ENCODE data around the gene INSL3. TPM values are rescaled to one million over a fixed set of nuclear protein-coding genes. Genes with fewer than 3 reads are reported as not detected.

The INSL3 gene
- polyA plus RNA-seq, 1 of the 3 experiments (the other 2 are of a cell fraction) = 0.21 TPM

GRCh38 chr19:17829855-17830566, 8.7 kb upstream of the INSL3 start:
- Histone ChIP-seq H3K36me3 (replicated peaks in 1 of 2; ENCODE audit: control insufficient read depth in 1 of 2, insufficient read depth in 2 of 2, low read length in 1 of 2) (no peaks in the 10 kb centered on the region), H3K9ac (peak overlapping the region; percentile 34), H4K20me1 (ENCODE audit: insufficient read depth) (no peaks in the 10 kb centered on the region), H3K79me2 (ENCODE audit: insufficient read depth) (no peaks in the 10 kb centered on the region), H3K4me1 (ENCODE audit: control insufficient read depth in 1 of 2, insufficient read depth in 2 of 2, low read depth in 1 of 2, low read length in 1 of 2) (peaks cover 0 to 8% of the 10 kb centered on the region in 2 experiments; a peak in 1 of 4 replicates), H3F3A (replicated peaks; ENCODE audit: insufficient read depth) (peaks cover 3% of the 10 kb centered on the region), H3K9me2 (no peaks in the 10 kb centered on the region), H3K4me3 (ENCODE audit: low read depth in 2 of 2, low read length in 1 of 2) (peak overlapping the region; percentile 51 to 81), H3K27me3 (ENCODE audit: insufficient read depth) (no peaks in the 10 kb centered on the region), H2AFZ (ENCODE audit: low read depth) (peak overlapping the region; percentile 98), H3K4me2 (peak overlapping the region; percentile 85), H3K27ac (ENCODE audit: low read depth in 2 of 2, low read length in 1 of 2) (peak overlapping the region; percentile 54 to 93), H3K9me3 (no peaks in the 10 kb centered on the region)
- DNase-seq = peak; percentile 96
- CTCF ChIA-PET = interaction anchor here (1.0 to 1.5 kb wide), 3 partner anchors 29 to 126 kb away, joined by 3 read pairs; partner anchors contain the start of gene CCDC124
- POLR2A ChIA-PET = interaction anchor here (0.6 to 1.2 kb wide), 5 partner anchors 12 to 119 kb away, joined by 3 to 6 read pairs (median 5); partner anchors contain the start of genes JAK3 and RPL18A
- TF ChIP-seq MXI1 (IDR thresholded peaks at IDR 0.05; ENCODE audit: low read depth, low read length) (peak; percentile 36; the same call in 1 of the 2 replicates), JUND (IDR thresholded peaks at IDR 0.05) (no peak), NRF1 (IDR thresholded peaks at IDR 0.05; ENCODE audit: low read depth, low read length) (peak; percentile 42; the same call in 1 of the 2 replicates), RFX5 (IDR thresholded peaks at IDR 0.05; ENCODE audit: low read length) (no peak), SMC3 (IDR thresholded peaks at IDR 0.05; ENCODE audit: low read depth, low read length) (0 out of 2 replicates have a peak, but pooled peaks have one; percentile 6)
- TF ChIP-seq, protein P1, sequence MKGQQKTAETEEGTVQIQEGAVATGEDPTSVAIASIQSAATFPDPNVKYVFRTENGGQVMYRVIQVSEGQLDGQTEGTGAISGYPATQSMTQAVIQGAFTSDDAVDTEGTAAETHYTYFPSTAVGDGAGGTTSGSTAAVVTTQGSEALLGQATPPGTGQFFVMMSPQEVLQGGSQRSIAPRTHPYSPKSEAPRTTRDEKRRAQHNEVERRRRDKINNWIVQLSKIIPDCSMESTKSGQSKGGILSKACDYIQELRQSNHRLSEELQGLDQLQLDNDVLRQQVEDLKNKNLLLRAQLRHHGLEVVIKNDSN (IDR thresholded peaks at IDR 0.05; ENCODE audit: borderline replicate concordance, low read depth) = no peak
- TF ChIP-seq, protein P2, sequence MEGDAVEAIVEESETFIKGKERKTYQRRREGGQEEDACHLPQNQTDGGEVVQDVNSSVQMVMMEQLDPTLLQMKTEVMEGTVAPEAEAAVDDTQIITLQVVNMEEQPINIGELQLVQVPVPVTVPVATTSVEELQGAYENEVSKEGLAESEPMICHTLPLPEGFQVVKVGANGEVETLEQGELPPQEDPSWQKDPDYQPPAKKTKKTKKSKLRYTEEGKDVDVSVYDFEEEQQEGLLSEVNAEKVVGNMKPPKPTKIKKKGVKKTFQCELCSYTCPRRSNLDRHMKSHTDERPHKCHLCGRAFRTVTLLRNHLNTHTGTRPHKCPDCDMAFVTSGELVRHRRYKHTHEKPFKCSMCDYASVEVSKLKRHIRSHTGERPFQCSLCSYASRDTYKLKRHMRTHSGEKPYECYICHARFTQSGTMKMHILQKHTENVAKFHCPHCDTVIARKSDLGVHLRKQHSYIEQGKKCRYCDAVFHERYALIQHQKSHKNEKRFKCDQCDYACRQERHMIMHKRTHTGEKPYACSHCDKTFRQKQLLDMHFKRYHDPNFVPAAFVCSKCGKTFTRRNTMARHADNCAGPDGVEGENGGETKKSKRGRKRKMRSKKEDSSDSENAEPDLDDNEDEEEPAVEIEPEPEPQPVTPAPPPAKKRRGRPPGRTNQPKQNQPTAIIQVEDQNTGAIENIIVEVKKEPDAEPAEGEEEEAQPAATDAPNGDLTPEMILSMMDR (IDR thresholded peaks at IDR 0.05) = peak; percentile 16; the same call in 1 of the 2 replicates
- WGBS (ENCODE audit: low lambda C conversion rate) = 3% methylated on average over 21 of the region's 29 CpGs

DNA sequence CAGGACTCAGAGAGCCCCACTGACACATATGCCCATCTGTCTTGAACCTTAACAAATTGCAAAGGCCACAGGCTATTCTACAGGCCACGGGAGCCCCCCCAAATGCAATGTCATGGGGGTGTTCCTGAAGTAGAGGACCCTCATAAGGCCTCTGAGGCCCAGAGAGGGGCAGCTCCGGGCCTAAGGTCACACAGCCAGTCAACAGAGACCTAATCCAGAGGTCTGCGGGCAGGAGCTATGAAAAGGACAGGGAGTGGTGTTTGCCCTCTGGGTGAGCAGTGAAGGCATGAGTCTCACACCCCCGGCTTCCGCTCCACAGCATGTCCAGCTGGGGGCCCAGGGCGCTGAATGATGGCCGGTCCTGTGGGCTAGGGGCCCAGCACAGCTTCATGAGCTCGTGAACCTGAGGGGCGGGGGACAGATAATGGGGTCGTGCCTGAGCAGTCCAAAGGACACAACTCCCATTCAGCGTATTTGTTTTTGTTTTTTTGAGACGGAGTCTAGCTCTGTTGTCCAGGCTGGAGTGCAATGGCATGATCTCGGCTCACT, 5.3 kb upstream of the INSL3 start:
- peaks cover 0 to 6% of the 10 kb centered on the region in 2 experiments; a peak in 1 of 4 replicates for H3K4me1 ChIP-seq (ENCODE audit: control insufficient read depth in 1 of 2, insufficient read depth in 2 of 2, low read depth in 1 of 2, low read length in 1 of 2)
- H3K4me2 ChIP-seq = no peak overlapping the region
- no peak overlapping the region for H3K27ac ChIP-seq (ENCODE audit: low read depth in 2 of 2, low read length in 1 of 2)
- H3K27me3 ChIP-seq (ENCODE audit: insufficient read depth) = no peaks in the 10 kb centered on the region
- H3F3A ChIP-seq (replicated peaks; ENCODE audit: insufficient read depth) = peaks cover 3% of the 10 kb centered on the region
- ChIA-PET POLR2A (no interaction called here), CTCF (no interaction called here)
- WGBS (ENCODE audit: low lambda C conversion rate) = 76% methylated on average over 8 of the region's 13 CpGs
- H2AFZ ChIP-seq (ENCODE audit: low read depth) = no peak overlapping the region
- H3K36me3 ChIP-seq (replicated peaks in 1 of 2; ENCODE audit: control insufficient read depth in 1 of 2, insufficient read depth in 2 of 2, low read length in 1 of 2) = no peaks in the 10 kb centered on the region
- H3K79me2 ChIP-seq (ENCODE audit: insufficient read depth) = no peaks in the 10 kb centered on the region
- H3K4me3 ChIP-seq (ENCODE audit: low read depth in 2 of 2, low read length in 1 of 2) = no peak overlapping the region
- no peak overlapping the region for H3K9ac ChIP-seq
- no peaks in the 10 kb centered on the region for H4K20me1 ChIP-seq (ENCODE audit: insufficient read depth)
- no peaks in the 10 kb centered on the region for H3K9me2 ChIP-seq
- no peaks in the 10 kb centered on the region for H3K9me3 ChIP-seq
- DNase-seq = no peak
- TF ChIP-seq, protein P2 (IDR thresholded peaks at IDR 0.05) = no peak
- no peak for TF ChIP-seq RCOR1 (IDR thresholded peaks at IDR 0.05; ENCODE audit: low read length)
- no peak for TF ChIP-seq NFIC (IDR thresholded peaks at IDR 0.05; ENCODE audit: borderline replicate concordance)
- no peak for TF ChIP-seq TCF12 (IDR thresholded peaks at IDR 0.05)
- no peak for TF ChIP-seq TEAD4 (IDR thresholded peaks at IDR 0.05; ENCODE audit: borderline replicate concordance, insufficient read depth)
- TF ChIP-seq EP300 (IDR thresholded peaks at IDR 0.05; ENCODE audit: borderline replicate concordance in 1 of 2, low read depth in 1 of 2, low read length in 1 of 2) = no peak
- TF ChIP-seq REST (IDR thresholded peaks at IDR 0.05; ENCODE audit: low read depth, low read length) = no peak
- no peak for TF ChIP-seq YY1 (IDR thresholded peaks at IDR 0.05; ENCODE audit: low read depth)
- no peak for TF ChIP-seq SIN3A (IDR thresholded peaks at IDR 0.05; ENCODE audit: borderline replicate concordance, low read depth, low read length)
- TF ChIP-seq CHD2 (IDR thresholded peaks at IDR 0.05; ENCODE audit: low read length, partially characterized antibody) = no peak
- TF ChIP-seq RFX5 (IDR thresholded peaks at IDR 0.05; ENCODE audit: low read length) = no peak
- TF ChIP-seq TAF1 (IDR thresholded peaks at IDR 0.05; ENCODE audit: borderline replicate concordance, low read depth, low read length) = no peak

Measured in SK-N-SH (cell line).